WTC11 (cell line): ENCODE results near the gene KCNK18.

Experiments used
- GABPB1 ChIP-seq: sonication (generic); formaldehyde crosslinking; IDR thresholded peaks from 2 replicates; pipeline ENCODE4 v1.8.1; 2023; ENCODE audit warnings: mild to moderate bottlenecking, missing genetic modification reagents
- KAT7 ChIP-seq: sonication (generic); formaldehyde crosslinking; IDR thresholded peaks from 2 replicates; pipeline ENCODE4 v1.8.1; 2023; ENCODE audit warnings: missing genetic modification reagents, mild to moderate bottlenecking, borderline replicate concordance
- SP1 ChIP-seq: sonication (generic); formaldehyde crosslinking; conservative IDR thresholded peaks from 2 replicates; pipeline ENCODE4 v1.8.1; 2022; ENCODE audit warnings: missing genetic modification reagents
- TEAD4 ChIP-seq: sonication (generic); formaldehyde crosslinking; IDR thresholded peaks from 2 replicates; pipeline ENCODE4 v1.8.0; 2022; ENCODE audit warnings: mild to moderate bottlenecking, missing genetic modification reagents
- ZNF121 ChIP-seq: sonication (generic); formaldehyde crosslinking; IDR thresholded peaks from 2 replicates; pipeline ENCODE4 v1.8.0; 2023; ENCODE audit warnings: missing genetic modification reagents
- ZNF671 ChIP-seq: fragments of 250-450 bp; sonication (Bioruptor Pico); IDR thresholded peaks from 2 replicates; pipeline ENCODE4 v1.8.0; 2021; ENCODE audit warnings: mild to moderate bottlenecking
- TF ChIP-seq, protein P1 (sequence below): sonication (generic); formaldehyde crosslinking; IDR thresholded peaks from 2 replicates; pipeline ENCODE4 v1.8.0; 2022; ENCODE audit warnings: mild to moderate bottlenecking, missing genetic modification reagents
- TF ChIP-seq, protein P2 (sequence below): fragments of 200-600 bp; IDR thresholded peaks from 2 replicates; pipeline ENCODE4 v1.8.0; 2022; ENCODE audit warnings: antibody characterized with exemption
- TF ChIP-seq, protein P3 (sequence below): sonication (generic); formaldehyde crosslinking; IDR thresholded peaks from 2 replicates; pipeline ENCODE4 v1.8.1; 2022; ENCODE audit warnings: missing genetic modification reagents, borderline replicate concordance

DNA sequence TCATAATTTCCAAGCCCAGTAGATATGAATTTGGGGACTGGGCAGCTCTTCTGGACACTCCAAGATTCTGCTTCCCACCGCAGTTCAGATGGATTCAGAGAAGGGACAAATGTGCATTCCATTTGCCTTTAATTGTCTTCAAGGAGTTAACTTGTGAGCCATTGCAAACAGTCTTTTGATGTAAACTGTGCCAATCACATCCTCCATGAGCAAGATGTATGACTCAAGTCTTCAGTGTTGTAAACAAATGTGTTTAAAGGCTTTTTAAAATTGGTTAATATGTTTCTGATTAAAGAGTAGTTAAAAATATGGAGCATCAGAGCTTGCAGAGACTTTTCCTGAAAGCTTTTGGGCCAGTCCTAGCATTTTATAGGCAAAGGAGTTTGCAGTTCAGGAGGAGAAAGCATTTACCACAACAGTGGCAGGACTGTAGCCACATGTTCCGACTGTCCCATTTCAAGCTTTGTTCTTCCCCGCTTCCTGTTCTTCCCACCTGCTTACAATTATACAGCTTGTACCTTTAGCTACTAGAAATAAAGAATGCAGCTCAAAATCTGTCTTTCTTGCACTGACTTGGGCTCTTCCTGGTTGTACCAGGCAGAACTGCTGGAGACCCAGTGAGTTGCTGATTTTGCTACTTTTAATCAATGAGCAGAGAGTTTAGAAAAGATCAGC lies 49.8 kb downstream of the KCNK18 start:
- no peak for TF ChIP-seq ZNF121
- TF ChIP-seq, protein P1, sequence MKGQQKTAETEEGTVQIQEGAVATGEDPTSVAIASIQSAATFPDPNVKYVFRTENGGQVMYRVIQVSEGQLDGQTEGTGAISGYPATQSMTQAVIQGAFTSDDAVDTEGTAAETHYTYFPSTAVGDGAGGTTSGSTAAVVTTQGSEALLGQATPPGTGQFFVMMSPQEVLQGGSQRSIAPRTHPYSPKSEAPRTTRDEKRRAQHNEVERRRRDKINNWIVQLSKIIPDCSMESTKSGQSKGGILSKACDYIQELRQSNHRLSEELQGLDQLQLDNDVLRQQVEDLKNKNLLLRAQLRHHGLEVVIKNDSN (CRISPR knock-in tag) = no peak
- TF ChIP-seq, protein P2, sequence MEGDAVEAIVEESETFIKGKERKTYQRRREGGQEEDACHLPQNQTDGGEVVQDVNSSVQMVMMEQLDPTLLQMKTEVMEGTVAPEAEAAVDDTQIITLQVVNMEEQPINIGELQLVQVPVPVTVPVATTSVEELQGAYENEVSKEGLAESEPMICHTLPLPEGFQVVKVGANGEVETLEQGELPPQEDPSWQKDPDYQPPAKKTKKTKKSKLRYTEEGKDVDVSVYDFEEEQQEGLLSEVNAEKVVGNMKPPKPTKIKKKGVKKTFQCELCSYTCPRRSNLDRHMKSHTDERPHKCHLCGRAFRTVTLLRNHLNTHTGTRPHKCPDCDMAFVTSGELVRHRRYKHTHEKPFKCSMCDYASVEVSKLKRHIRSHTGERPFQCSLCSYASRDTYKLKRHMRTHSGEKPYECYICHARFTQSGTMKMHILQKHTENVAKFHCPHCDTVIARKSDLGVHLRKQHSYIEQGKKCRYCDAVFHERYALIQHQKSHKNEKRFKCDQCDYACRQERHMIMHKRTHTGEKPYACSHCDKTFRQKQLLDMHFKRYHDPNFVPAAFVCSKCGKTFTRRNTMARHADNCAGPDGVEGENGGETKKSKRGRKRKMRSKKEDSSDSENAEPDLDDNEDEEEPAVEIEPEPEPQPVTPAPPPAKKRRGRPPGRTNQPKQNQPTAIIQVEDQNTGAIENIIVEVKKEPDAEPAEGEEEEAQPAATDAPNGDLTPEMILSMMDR = no peak
- TF ChIP-seq SP1 (CRISPR knock-in tag) = no peak
- no peak for TF ChIP-seq KAT7 (CRISPR knock-in tag)
- TF ChIP-seq, protein P3, sequence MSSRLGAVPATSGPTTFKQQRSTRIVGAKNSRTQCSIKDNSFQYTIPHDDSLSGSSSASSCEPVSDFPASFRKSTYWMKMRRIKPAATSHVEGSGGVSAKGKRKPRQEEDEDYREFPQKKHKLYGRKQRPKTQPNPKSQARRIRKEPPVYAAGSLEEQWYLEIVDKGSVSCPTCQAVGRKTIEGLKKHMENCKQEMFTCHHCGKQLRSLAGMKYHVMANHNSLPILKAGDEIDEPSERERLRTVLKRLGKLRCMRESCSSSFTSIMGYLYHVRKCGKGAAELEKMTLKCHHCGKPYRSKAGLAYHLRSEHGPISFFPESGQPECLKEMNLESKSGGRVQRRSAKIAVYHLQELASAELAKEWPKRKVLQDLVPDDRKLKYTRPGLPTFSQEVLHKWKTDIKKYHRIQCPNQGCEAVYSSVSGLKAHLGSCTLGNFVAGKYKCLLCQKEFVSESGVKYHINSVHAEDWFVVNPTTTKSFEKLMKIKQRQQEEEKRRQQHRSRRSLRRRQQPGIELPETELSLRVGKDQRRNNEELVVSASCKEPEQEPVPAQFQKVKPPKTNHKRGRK (CRISPR knock-in tag) = no peak
- TF ChIP-seq TEAD4 = no peak
- TF ChIP-seq GABPB1 = no peak
- TF ChIP-seq ZNF671 (CRISPR knock-in tag) = no peak
